Fibroblast of mammary gland (primary cell): Measurements from ENCODE around the gene C5AR1.

ENCODE experiments used
- DNase-seq: peaks from one replicate; pipeline ENCODE4 v3.0.0-alpha.2; 2010; ENCODE audit warnings: low read depth
- H3K4me3 ChIP-seq: 2 replicates; pipeline ENCODE4 v1.5.1; 2011; ENCODE audit warnings: low read depth, mild to moderate bottlenecking, low read length, moderate library complexity; ENCODE audit not compliant: control insufficient read depth
- CTCF ChIP-seq: conservative IDR thresholded peaks from 2 replicates; pipeline ENCODE4 v1.5.1; 2011; ENCODE audit warnings: low read depth, low read length, inconsistent platforms; ENCODE audit not compliant: control insufficient read depth, insufficient read depth

Gene C5AR1

GRCh38 chr19:47319923-47320871, 10.5 kb downstream of the C5AR1 start:
- H3K4me3 ChIP-seq: no peak overlapping the region
- no peak for TF ChIP-seq CTCF
- no peak for DNase-seq

DNA sequence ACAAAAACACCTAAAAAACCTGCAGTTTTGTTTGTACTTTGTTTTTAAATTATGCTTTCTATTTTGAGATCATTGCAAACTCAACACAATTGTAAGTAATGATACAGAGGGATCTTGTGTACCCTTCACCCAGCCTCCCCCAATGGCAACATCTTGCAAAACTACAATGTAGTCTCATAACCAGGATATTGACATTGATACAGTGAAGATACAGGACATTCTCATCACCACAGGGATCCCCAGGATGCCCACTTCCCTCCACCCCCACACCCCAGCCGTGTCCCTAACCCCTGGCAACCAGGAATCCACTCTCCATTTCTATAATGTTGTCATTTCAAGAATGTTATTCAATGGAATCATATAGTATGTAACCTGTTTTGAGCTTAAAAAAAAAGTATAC, 12.0 kb downstream of the C5AR1 start:
- no peak overlapping the region for H3K4me3 ChIP-seq
- no peak for DNase-seq
- no peak for TF ChIP-seq CTCF

GRCh38 chr19:47322058-47322457, 12.4 kb downstream of the C5AR1 start:
- H3K4me3 ChIP-seq: no peak overlapping the region
- no peak for TF ChIP-seq CTCF
- no peak for DNase-seq

DNA sequence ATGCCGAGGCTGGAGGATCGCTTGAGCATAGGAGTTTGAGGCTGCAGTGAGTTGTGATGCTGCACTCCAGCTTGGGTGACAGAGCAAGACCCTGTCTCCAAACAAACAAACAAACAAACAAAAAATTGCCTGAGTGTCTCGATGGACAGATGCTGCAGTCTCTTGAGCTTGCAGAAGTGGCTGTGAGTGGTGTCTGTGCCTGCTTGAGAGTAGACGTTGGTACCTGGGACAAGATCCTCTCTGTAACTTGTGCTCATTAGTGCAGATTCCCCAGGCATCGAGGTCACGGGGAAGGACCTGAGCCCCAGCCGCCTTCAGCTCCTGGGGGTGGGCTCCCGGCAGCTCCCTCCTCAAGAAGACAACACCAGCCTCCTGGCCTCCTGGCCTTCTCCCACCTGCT, 13.7 kb downstream of the C5AR1 start:
- no peak for TF ChIP-seq CTCF
- no peak overlapping the region for H3K4me3 ChIP-seq
- no peak for DNase-seq

DNA sequence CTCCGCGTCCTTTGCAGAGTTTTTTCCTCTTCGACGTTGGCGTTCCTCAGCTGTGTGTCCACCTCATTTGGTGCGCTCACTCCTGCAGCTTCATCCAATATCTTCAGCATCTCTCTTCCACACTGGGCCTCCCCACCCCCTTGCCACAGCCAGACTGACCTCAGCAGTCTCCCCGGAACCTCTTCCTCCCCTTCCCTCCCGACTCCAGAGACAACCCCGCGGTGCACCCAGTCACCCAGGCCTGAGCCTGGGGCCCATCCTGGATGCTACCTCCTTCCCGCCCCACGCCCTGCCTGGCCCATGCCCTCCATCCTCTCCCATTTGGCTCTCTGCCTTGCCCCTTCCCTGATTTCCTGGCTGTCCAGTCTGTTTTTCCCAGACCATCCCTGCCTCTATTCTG, 14.2 kb downstream of the C5AR1 start:
- H3K4me3 ChIP-seq: no peak overlapping the region
- no peak for TF ChIP-seq CTCF
- no peak for DNase-seq

- no peak for TF ChIP-seq CTCF
- no peak overlapping the region for H3K4me3 ChIP-seq
- DNase-seq: no peak
These were observed 14.8 kb downstream of the C5AR1 start for GRCh38 chr19:47324502-47324901.

- no peak for DNase-seq
- no peak for TF ChIP-seq CTCF
- H3K4me3 ChIP-seq: no peak overlapping the region
These were observed 20.8 kb downstream of the C5AR1 start for GRCh38 chr19:47330466-47330869.
